Left hindlimb (tissue), 1 donor: ENCODE measurements around the gene ETHE1.

Experiments
- DNase-seq: peaks from one replicate; pipeline ENCODE4 v3.0.0-alpha.2; 2018

Gene ETHE1

GRCh38 chr19:43486412-43486811, 40.6 kb downstream of the ETHE1 start:
- DNase-seq = no peak

GRCh38 chr19:43485951-43486350, 41.0 kb downstream of the ETHE1 start:
- no peak for DNase-seq

GRCh38 chr19:43483281-43483680, 43.7 kb downstream of the ETHE1 start:
- no peak for DNase-seq

GRCh38 chr19:43482193-43482592, 44.8 kb downstream of the ETHE1 start:
- DNase-seq = no peak

- DNase-seq = no peak
Observed at GRCh38 chr19:43481701-43482100, 45.3 kb downstream of the ETHE1 start.

- DNase-seq = no peak
Observed at GRCh38 chr19:43480574-43480973, 46.4 kb downstream of the ETHE1 start.

GRCh38 chr19:43479961-43480561, 46.9 kb downstream of the ETHE1 start:
- DNase-seq = no peak

GRCh38 chr19:43479226-43479625, 47.8 kb downstream of the ETHE1 start:
- no peak for DNase-seq

GRCh38 chr19:43478323-43478722, 48.7 kb downstream of the ETHE1 start:
- no peak for DNase-seq

GRCh38 chr19:43476606-43477005, 50.4 kb downstream of the ETHE1 start:
- DNase-seq = no peak

- DNase-seq = peak; percentile 95
Observed at GRCh38 chr19:43474986-43475705, 51.9 kb downstream of the ETHE1 start.

GRCh38 chr19:43474487-43474886, 52.5 kb downstream of the ETHE1 start:
- no peak for DNase-seq

GRCh38 chr19:43471091-43471490, 55.9 kb downstream of the ETHE1 start:
- no peak for DNase-seq

- DNase-seq = peak; percentile 32
Observed at GRCh38 chr19:43470288-43470687, 56.7 kb downstream of the ETHE1 start.

GRCh38 chr19:43469160-43469480, 57.9 kb downstream of the ETHE1 start:
- DNase-seq = no peak

GRCh38 chr19:43468354-43469159, 58.4 kb downstream of the ETHE1 start:
- no peak for DNase-seq

GRCh38 chr19:43467730-43468129, 59.3 kb downstream of the ETHE1 start:
- no peak for DNase-seq

GRCh38 chr19:43467276-43467675, 59.7 kb downstream of the ETHE1 start:
- no peak for DNase-seq

- DNase-seq = no peak
Observed at GRCh38 chr19:43466793-43467192, 60.2 kb downstream of the ETHE1 start.

GRCh38 chr19:43465468-43466120, 61.4 kb downstream of the ETHE1 start, which contains the start of gene LYPD3:
Gene LYPD3 (minus strand): TSS chr19:43465608. CDS start chr19:43465571, 37 bp downstream.
- DNase-seq = peak; percentile 36

- DNase-seq = no peak
Observed at GRCh38 chr19:43464134-43464775, 62.7 kb downstream of the ETHE1 start.

GRCh38 chr19:43463381-43464133, 63.4 kb downstream of the ETHE1 start:
- peak; percentile 96 for DNase-seq
